ENCODE measurements around the gene SMURF1.

Gene SMURF1

GRCh38 chr7:99021941-99022560 lies 121.9 kb downstream of the SMURF1 start:
- DNase-seq = no peak

- no peak for DNase-seq
These were observed 123.5 kb downstream of the SMURF1 start for GRCh38 chr7:99020413-99020715.

- DNase-seq = no peak
These were observed 124.1 kb downstream of the SMURF1 start for GRCh38 chr7:99019523-99020412.

GRCh38 chr7:99016196-99016595 lies 127.7 kb downstream of the SMURF1 start:
- DNase-seq = no peak

- DNase-seq = no peak
These were observed 129.6 kb downstream of the SMURF1 start for GRCh38 chr7:99014113-99014985.

- DNase-seq = no peak
These were observed 130.4 kb downstream of the SMURF1 start for GRCh38 chr7:99013266-99014112.

- no peak for DNase-seq
These were observed 131.2 kb downstream of the SMURF1 start for GRCh38 chr7:99012722-99013121.

GRCh38 chr7:99011706-99012404 lies 132.1 kb downstream of the SMURF1 start:
- DNase-seq = no peak

GRCh38 chr7:99011341-99011705 lies 132.6 kb downstream of the SMURF1 start:
- no peak for DNase-seq

GRCh38 chr7:99010281-99010680 lies 133.6 kb downstream of the SMURF1 start:
- DNase-seq = no peak

GRCh38 chr7:99008921-99009530 lies 134.9 kb downstream of the SMURF1 start:
- DNase-seq = no peak

GRCh38 chr7:99008181-99008631 lies 135.7 kb downstream of the SMURF1 start:
- no peak for DNase-seq

GRCh38 chr7:99006739-99007424 lies 137.0 kb downstream of the SMURF1 start:
- no peak for DNase-seq

- DNase-seq = no peak
These were observed 138.1 kb downstream of the SMURF1 start for GRCh38 chr7:99005776-99006175.

- DNase-seq = no peak
These were observed 139.0 kb downstream of the SMURF1 start for GRCh38 chr7:99004781-99005500.

GRCh38 chr7:99004216-99004615 lies 139.7 kb downstream of the SMURF1 start:
- DNase-seq = no peak

GRCh38 chr7:99003419-99003818 lies 140.5 kb downstream of the SMURF1 start:
- no peak for DNase-seq

GRCh38 chr7:99002827-99003212 lies 141.1 kb downstream of the SMURF1 start:
- DNase-seq = no peak

- no peak for DNase-seq
These were observed 141.6 kb downstream of the SMURF1 start for GRCh38 chr7:99002148-99002826.
